ENCODE results near the gene LIMK2.

The LIMK2 gene

GRCh38 chr22:31291481-31292235 lies 79.6 kb downstream of the LIMK2 start:
- peak overlapping the region; percentile 50 for H3K4me3 ChIP-seq (replicated peaks; ENCODE audit: low read depth, low read length)
- TF ChIP-seq CTCF (IDR thresholded peaks at IDR 0.05; ENCODE audit: low read depth, low read length, missing control alignments): no peak
- DNase-seq (ENCODE audit: extremely low read depth, low read depth): no peak

GRCh38 chr22:31292236-31292989 lies 80.3 kb downstream of the LIMK2 start, which contains the start of gene PIK3IP1:
Gene PIK3IP1, minus strand, starts transcription at chr22:31292488. Its CDS starts 144 bp downstream, at chr22:31292344.
- peak within 1 kb of the TSS; percentile 50 for H3K4me3 ChIP-seq (replicated peaks; ENCODE audit: low read depth, low read length)
- DNase-seq (ENCODE audit: extremely low read depth, low read depth): no peak
- peak; percentile 62 for TF ChIP-seq CTCF (IDR thresholded peaks at IDR 0.05; ENCODE audit: low read depth, low read length, missing control alignments)

- no peak for TF ChIP-seq CTCF (IDR thresholded peaks at IDR 0.05; ENCODE audit: low read depth, low read length, missing control alignments)
- no peak for DNase-seq (ENCODE audit: extremely low read depth, low read depth)
- no peak overlapping the region for H3K4me3 ChIP-seq (replicated peaks; ENCODE audit: low read depth, low read length)
These were observed 83.3 kb downstream of the LIMK2 start for GRCh38 chr22:31295360-31295759.

GRCh38 chr22:31295831-31296657 lies 83.9 kb downstream of the LIMK2 start:
- no peak for TF ChIP-seq CTCF (IDR thresholded peaks at IDR 0.05; ENCODE audit: low read depth, low read length, missing control alignments)
- no peak for DNase-seq (ENCODE audit: extremely low read depth, low read depth)
- H3K4me3 ChIP-seq (replicated peaks; ENCODE audit: low read depth, low read length): no peak overlapping the region

GRCh38 chr22:31300896-31301295 lies 88.8 kb downstream of the LIMK2 start:
- no peak for DNase-seq (ENCODE audit: extremely low read depth, low read depth)
- no peak for TF ChIP-seq CTCF (IDR thresholded peaks at IDR 0.05; ENCODE audit: low read depth, low read length, missing control alignments)
- H3K4me3 ChIP-seq (replicated peaks; ENCODE audit: low read depth, low read length): no peak overlapping the region

- no peak overlapping the region for H3K4me3 ChIP-seq (replicated peaks; ENCODE audit: low read depth, low read length)
- no peak for DNase-seq (ENCODE audit: extremely low read depth, low read depth)
- no peak for TF ChIP-seq CTCF (IDR thresholded peaks at IDR 0.05; ENCODE audit: low read depth, low read length, missing control alignments)
These were observed 89.9 kb downstream of the LIMK2 start for GRCh38 chr22:31302006-31302405.

All from HFF-Myc (cell line).